OCI-LY1 (cell line): ENCODE data around the gene ASB7.

ENCODE experiments used
- H2AFZ ChIP-seq: fragments of 200-600 bp; sonication (generic), shearing (Covaris generic); 2 replicates; pipeline ENCODE4 v1.6.0; 2014; ENCODE audit warnings: antibody characterized with exemption, mild to moderate bottlenecking, low read length
- H3F3A ChIP-seq: fragments of 200-600 bp; sonication (generic), shearing (Covaris generic); 2 replicates; pipeline ENCODE4 v1.6.0; 2014; ENCODE audit warnings: mild to moderate bottlenecking, antibody characterized with exemption, low read length, moderate library complexity; ENCODE audit not compliant: insufficient read depth
- H3K27ac ChIP-seq: fragments of 200-600 bp; sonication (generic); 2 replicates; pipeline ENCODE4 v1.5.1; 2014; ENCODE audit warnings: low read length, mixed run types, mild to moderate bottlenecking, low read depth; ENCODE audit not compliant: poor library complexity, severe bottlenecking
- H3K27me3 ChIP-seq: fragments of 200-600 bp; sonication (generic); 2 replicates; pipeline ENCODE4 v1.6.0; 2014; ENCODE audit warnings: antibody characterized with exemption, mild to moderate bottlenecking, low read length, moderate library complexity; ENCODE audit not compliant: insufficient read depth
- H3K36me3 ChIP-seq: fragments of 200-600 bp; sonication (generic); 2 replicates; pipeline ENCODE4 v1.6.1; 2014; ENCODE audit warnings: mild to moderate bottlenecking, antibody characterized with exemption, low read length, moderate library complexity, mixed read lengths; ENCODE audit not compliant: insufficient read depth
- H3K4me1 ChIP-seq: fragments of 200-600 bp; sonication (generic); 2 replicates; pipeline ENCODE4 v1.5.1; 2014; ENCODE audit warnings: mild to moderate bottlenecking, low read length, moderate library complexity; ENCODE audit not compliant: insufficient read depth, severe bottlenecking
- H3K4me2 ChIP-seq: fragments of 200-600 bp; sonication (generic), shearing (Covaris generic); 2 replicates; pipeline ENCODE4 v1.6.1; 2014; ENCODE audit warnings: low read length
- H3K4me3 ChIP-seq: fragments of 200-600 bp; sonication (generic); 2 replicates; pipeline ENCODE4 v1.5.1; 2014; ENCODE audit warnings: low read length, low read depth, mild to moderate bottlenecking, mixed read lengths; ENCODE audit not compliant: poor library complexity, severe bottlenecking
- H3K79me2 ChIP-seq: fragments of 200-600 bp; shearing (Covaris generic); 2 replicates; pipeline ENCODE4 v1.6.1; 2016; ENCODE audit warnings: mixed run types, low read length, mixed read lengths; ENCODE audit not compliant: insufficient read depth
- H3K9ac ChIP-seq: fragments of 200-600 bp; sonication (generic), shearing (Covaris generic); 2 replicates; pipeline ENCODE4 v1.6.1; 2014; ENCODE audit warnings: mild to moderate bottlenecking, low read length, mixed read lengths
- H3K9me2 ChIP-seq: fragments of 200-600 bp; sonication (generic), shearing (Covaris generic); 2 replicates; pipeline ENCODE4 v1.6.1; 2014; ENCODE audit warnings: low read depth, mild to moderate bottlenecking, low read length, mixed read lengths
- H3K9me3 ChIP-seq: fragments of 200-600 bp; shearing (Covaris generic); 2 replicates; pipeline ENCODE4 v1.6.1; 2014; ENCODE audit warnings: low read length, mixed read lengths
- H4K20me1 ChIP-seq: fragments of 200-600 bp; sonication (generic), shearing (Covaris generic); 2 replicates; pipeline ENCODE4 v1.6.0; 2016; ENCODE audit warnings: mild to moderate bottlenecking, low read length; ENCODE audit not compliant: insufficient read depth
- EZH2 ChIP-seq: fragments of 200-600 bp; sonication (generic), shearing (Covaris generic); IDR thresholded peaks from 2 replicates; pipeline ENCODE4 v1.8.0; 2017; ENCODE audit warnings: borderline replicate concordance, mixed run types, mild to moderate bottlenecking, antibody characterized with exemption, low read length, moderate library complexity, mixed read lengths
- TF ChIP-seq, protein P1 (sequence below): fragments of 200-600 bp; sonication (generic), shearing (Covaris generic); IDR thresholded peaks from 2 replicates; pipeline ENCODE4 v1.5.1; 2017; ENCODE audit warnings: mild to moderate bottlenecking, antibody characterized with exemption, low read length, moderate library complexity, mixed read lengths

ASB7 gene

DNA sequence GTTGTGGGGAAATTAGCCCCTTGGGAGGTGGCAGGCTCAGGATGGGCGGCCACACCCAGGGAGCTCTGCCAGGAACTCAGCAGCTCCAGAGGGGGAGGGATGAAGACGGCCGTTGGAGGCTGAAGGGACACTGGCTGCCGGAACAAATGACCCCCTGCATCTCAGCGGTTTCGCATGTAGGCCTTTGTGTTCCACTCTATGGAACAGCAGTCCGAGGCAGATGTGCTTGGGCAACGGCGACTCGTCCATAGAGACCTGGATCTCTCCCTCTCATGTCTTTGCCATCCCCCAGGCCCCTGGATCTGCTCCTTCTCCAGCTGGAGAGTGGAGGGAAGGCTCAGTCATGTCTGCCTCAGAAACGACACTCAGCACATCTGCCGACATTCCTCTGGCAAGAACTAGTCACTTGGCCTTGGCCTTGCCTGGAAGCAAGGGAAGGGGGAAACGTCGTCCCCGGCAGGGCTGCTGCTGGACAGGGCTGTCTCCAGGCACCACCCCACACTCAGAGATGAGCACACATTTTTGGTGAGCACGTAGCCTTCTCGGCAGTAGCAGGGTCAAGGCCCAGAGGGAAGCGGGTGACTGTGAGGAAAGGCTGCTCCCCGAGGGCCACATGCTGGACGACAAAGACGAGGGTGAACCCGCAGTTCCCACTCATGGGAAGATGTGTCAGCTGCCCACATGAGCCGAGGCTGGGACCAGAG is 83.8 kb downstream of the ASB7 start:
- Histone ChIP-seq H3K4me2 (no peak overlapping the region), H4K20me1 (no peaks in the 10 kb centered on the region), H3K9ac (no peak overlapping the region), H3K4me1 (no peaks in the 10 kb centered on the region), H3K79me2 (no peaks in the 10 kb centered on the region), H3K9me2 (no peaks in the 10 kb centered on the region), H3K27ac (no peak overlapping the region), H3K36me3 (no peaks in the 10 kb centered on the region), H3F3A (no peaks in the 10 kb centered on the region), H3K9me3 (no peaks in the 10 kb centered on the region), H3K27me3 (no peaks in the 10 kb centered on the region; the same call in 1 of the 2 replicates), H2AFZ (no peak overlapping the region), H3K4me3 (no peak overlapping the region)
- no peak for TF ChIP-seq EZH2
- TF ChIP-seq, protein P1, sequence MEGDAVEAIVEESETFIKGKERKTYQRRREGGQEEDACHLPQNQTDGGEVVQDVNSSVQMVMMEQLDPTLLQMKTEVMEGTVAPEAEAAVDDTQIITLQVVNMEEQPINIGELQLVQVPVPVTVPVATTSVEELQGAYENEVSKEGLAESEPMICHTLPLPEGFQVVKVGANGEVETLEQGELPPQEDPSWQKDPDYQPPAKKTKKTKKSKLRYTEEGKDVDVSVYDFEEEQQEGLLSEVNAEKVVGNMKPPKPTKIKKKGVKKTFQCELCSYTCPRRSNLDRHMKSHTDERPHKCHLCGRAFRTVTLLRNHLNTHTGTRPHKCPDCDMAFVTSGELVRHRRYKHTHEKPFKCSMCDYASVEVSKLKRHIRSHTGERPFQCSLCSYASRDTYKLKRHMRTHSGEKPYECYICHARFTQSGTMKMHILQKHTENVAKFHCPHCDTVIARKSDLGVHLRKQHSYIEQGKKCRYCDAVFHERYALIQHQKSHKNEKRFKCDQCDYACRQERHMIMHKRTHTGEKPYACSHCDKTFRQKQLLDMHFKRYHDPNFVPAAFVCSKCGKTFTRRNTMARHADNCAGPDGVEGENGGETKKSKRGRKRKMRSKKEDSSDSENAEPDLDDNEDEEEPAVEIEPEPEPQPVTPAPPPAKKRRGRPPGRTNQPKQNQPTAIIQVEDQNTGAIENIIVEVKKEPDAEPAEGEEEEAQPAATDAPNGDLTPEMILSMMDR = no peak

DNA sequence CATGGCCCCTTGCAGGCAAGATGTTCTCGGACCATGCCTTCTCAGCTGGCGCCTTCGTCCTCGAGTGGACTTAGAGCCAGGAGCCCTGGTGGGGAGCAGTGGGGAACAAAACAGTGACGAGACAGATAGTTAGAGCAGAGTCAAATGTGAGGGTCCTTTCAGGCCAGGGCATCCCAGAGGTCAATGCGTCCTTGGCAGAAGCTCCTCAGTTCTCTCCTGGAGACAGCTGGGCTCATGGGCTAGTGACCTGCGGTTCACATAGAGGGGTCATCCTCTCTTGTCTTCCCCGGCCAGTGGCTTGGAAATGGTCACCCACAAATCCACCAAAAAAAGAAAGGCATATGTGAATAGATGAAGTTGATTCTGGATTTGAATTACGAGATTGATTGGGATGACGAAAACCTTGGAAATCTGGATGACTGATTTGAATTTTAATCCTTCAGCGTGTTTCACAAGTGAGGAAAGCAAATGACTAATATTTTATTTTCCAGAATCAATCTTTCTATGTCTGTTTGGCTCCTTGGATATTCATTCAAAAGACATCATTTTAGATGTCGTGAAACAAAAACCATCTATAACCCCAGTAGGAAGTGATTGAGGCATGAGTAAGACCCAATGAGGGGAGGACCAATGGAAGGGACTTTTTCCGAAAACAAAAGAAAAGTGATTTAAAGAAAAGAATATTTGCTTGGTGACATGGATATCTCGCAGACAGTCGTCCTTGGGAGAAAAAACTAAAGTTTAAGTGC is 84.5 kb downstream of the ASB7 start:
- H2AFZ ChIP-seq = no peak overlapping the region
- no peaks in the 10 kb centered on the region for H3K4me1 ChIP-seq
- H3K9me3 ChIP-seq = no peaks in the 10 kb centered on the region
- H3K4me2 ChIP-seq = no peak overlapping the region
- no peak overlapping the region for H3K9ac ChIP-seq
- no peaks in the 10 kb centered on the region; the same call in 1 of the 2 replicates for H3K27me3 ChIP-seq
- H4K20me1 ChIP-seq = no peaks in the 10 kb centered on the region
- no peak overlapping the region for H3K4me3 ChIP-seq
- H3K27ac ChIP-seq = no peak overlapping the region
- no peaks in the 10 kb centered on the region for H3F3A ChIP-seq
- no peaks in the 10 kb centered on the region for H3K79me2 ChIP-seq
- no peaks in the 10 kb centered on the region for H3K9me2 ChIP-seq
- TF ChIP-seq EZH2 = no peak
- TF ChIP-seq, protein P1 = no peak
- no peaks in the 10 kb centered on the region for H3K36me3 ChIP-seq

DNA sequence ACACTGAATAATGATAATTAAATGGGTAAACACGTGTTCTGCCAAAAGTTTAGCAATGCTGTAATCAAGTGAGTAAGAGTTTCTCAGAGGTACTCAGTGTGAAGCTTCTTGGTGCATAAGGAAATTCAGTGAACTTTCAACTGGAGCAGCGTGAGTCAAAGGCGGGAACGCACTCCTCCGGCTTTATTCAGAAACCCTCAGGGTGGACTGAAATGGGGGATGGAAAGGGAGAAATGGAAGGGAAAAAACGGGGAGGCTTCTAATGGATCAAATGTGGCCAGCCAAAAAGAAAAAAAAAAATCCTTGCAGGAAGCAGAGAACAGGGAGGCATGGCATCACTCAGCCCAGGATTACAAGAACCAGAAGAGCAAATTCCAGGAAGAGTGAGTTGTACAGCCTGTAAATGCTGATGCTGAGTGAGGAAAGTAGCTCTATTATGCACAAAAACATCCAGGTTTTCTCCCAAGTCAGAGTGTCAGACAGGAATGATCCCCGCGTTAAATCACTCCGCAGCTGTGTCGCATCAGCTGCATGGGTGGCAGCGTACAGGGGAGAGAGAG is 85.3 kb downstream of the ASB7 start:
- Histone ChIP-seq H3K4me3 (no peak overlapping the region), H3K79me2 (no peaks in the 10 kb centered on the region), H3K27ac (no peak overlapping the region), H3K9ac (no peak overlapping the region), H2AFZ (no peak overlapping the region), H3K4me2 (no peak overlapping the region), H3K9me3 (no peaks in the 10 kb centered on the region), H3K9me2 (no peaks in the 10 kb centered on the region), H4K20me1 (no peaks in the 10 kb centered on the region), H3K4me1 (no peaks in the 10 kb centered on the region), H3F3A (no peaks in the 10 kb centered on the region), H3K27me3 (no peaks in the 10 kb centered on the region; the same call in 1 of the 2 replicates), H3K36me3 (no peaks in the 10 kb centered on the region)
- TF ChIP-seq, protein P1 = no peak
- no peak for TF ChIP-seq EZH2
